Measurements from ENCODE around the gene NDUFS2. TPM values are rescaled to one million over a fixed set of nuclear protein-coding genes. Genes with fewer than 3 reads are reported as not detected.

NDUFS2 gene
- total and polyA plus RNA-seq, 10 of the 15 experiments (the other 5 are each of a cell fraction or from before 2014, with no cell fraction given) = 66.5 to 215 (median 148) TPM

DNA sequence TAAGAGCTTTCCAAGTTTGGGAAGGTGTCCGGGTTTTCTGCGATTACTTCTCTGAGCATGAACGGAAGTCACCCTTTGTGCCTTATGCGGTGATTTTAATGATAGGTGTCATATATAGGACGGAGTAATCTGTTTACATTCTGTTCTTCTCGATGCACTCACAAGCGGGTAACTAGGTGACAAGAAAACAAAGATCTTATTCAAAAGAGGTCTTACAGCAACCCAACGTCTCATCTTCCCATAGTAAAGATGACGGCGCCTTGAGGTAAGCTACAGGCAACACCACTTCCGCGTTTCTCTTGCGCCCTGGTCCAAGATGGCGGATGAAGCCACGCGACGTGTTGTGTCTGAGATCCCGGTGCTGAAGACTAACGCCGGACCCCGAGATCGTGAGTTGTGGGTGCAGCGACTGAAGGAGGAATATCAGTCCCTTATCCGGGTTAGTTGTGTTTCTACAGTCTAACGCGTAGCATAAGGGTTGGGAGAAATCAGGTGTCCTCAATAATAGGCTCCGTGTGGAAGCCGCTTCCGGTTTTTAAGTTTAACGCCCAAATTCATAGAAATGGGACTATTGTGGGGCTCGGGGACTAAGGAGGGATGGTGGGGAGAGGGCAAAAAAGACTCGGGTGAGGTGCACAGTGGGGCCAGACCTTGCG lies 48.4 kb upstream of the NDUFS2 start, which contains the start of gene UFC1 (continued):
- TF ChIP-seq POLR2AphosphoS5 (IDR thresholded peaks at IDR 0.05; ENCODE audit: low read length) (peak; percentile 98), YBX1 (IDR thresholded peaks at IDR 0.05) (no peak), ZNF384 (IDR thresholded peaks at IDR 0.05; ENCODE audit: borderline replicate concordance, low read depth, low read length) (no peak), SREBF1 (IDR thresholded peaks at IDR 0.05; ENCODE audit: low read length) (no peak), YY1 (IDR thresholded peaks at IDR 0.05; ENCODE audit: low read depth, low read length) (peak; percentile 100), POLR2A (IDR thresholded peaks at IDR 0.05; ENCODE audit: low read depth, low read length) (peak; percentile 97), PML (IDR thresholded peaks at IDR 0.05; ENCODE audit: low read length) (peak; percentile 95), NRF1 (conservative IDR thresholded peaks at IDR 0.05; ENCODE audit: low read depth, low read length) (no peak), SIN3A (IDR thresholded peaks at IDR 0.05; ENCODE audit: low read depth, low read length) (peak; percentile 87), RB1 (IDR thresholded peaks at IDR 0.05; ENCODE audit: borderline replicate concordance) (peak; percentile 79; the same call in 1 of the 2 replicates), ZNF274 (IDR thresholded peaks at IDR 0.05; ENCODE audit: insufficient read depth, insufficient read length) (no peak)
- TF ChIP-seq, protein P1, sequence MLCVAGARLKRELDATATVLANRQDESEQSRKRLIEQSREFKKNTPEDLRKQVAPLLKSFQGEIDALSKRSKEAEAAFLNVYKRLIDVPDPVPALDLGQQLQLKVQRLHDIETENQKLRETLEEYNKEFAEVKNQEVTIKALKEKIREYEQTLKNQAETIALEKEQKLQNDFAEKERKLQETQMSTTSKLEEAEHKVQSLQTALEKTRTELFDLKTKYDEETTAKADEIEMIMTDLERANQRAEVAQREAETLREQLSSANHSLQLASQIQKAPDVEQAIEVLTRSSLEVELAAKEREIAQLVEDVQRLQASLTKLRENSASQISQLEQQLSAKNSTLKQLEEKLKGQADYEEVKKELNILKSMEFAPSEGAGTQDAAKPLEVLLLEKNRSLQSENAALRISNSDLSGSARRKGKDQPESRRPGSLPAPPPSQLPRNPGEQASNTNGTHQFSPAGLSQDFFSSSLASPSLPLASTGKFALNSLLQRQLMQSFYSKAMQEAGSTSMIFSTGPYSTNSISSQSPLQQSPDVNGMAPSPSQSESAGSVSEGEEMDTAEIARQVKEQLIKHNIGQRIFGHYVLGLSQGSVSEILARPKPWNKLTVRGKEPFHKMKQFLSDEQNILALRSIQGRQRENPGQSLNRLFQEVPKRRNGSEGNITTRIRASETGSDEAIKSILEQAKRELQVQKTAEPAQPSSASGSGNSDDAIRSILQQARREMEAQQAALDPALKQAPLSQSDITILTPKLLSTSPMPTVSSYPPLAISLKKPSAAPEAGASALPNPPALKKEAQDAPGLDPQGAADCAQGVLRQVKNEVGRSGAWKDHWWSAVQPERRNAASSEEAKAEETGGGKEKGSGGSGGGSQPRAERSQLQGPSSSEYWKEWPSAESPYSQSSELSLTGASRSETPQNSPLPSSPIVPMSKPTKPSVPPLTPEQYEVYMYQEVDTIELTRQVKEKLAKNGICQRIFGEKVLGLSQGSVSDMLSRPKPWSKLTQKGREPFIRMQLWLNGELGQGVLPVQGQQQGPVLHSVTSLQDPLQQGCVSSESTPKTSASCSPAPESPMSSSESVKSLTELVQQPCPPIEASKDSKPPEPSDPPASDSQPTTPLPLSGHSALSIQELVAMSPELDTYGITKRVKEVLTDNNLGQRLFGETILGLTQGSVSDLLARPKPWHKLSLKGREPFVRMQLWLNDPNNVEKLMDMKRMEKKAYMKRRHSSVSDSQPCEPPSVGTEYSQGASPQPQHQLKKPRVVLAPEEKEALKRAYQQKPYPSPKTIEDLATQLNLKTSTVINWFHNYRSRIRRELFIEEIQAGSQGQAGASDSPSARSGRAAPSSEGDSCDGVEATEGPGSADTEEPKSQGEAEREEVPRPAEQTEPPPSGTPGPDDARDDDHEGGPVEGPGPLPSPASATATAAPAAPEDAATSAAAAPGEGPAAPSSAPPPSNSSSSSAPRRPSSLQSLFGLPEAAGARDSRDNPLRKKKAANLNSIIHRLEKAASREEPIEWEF (IDR thresholded peaks at IDR 0.05; ENCODE audit: insufficient replicate concordance, low read depth, low read length) = no peak
- TF ChIP-seq, protein P2, sequence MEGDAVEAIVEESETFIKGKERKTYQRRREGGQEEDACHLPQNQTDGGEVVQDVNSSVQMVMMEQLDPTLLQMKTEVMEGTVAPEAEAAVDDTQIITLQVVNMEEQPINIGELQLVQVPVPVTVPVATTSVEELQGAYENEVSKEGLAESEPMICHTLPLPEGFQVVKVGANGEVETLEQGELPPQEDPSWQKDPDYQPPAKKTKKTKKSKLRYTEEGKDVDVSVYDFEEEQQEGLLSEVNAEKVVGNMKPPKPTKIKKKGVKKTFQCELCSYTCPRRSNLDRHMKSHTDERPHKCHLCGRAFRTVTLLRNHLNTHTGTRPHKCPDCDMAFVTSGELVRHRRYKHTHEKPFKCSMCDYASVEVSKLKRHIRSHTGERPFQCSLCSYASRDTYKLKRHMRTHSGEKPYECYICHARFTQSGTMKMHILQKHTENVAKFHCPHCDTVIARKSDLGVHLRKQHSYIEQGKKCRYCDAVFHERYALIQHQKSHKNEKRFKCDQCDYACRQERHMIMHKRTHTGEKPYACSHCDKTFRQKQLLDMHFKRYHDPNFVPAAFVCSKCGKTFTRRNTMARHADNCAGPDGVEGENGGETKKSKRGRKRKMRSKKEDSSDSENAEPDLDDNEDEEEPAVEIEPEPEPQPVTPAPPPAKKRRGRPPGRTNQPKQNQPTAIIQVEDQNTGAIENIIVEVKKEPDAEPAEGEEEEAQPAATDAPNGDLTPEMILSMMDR (IDR thresholded peaks at IDR 0.05 in 2 of 3, conservative IDR thresholded peaks at IDR 0.05 in 1 of 3; ENCODE audit: control insufficient read depth in 2 of 3, extremely low read depth in 1 of 3, insufficient read depth in 1 of 3, low read depth in 3 of 3, low read length in 3 of 3) = no peak
- TF ChIP-seq, protein P3, sequence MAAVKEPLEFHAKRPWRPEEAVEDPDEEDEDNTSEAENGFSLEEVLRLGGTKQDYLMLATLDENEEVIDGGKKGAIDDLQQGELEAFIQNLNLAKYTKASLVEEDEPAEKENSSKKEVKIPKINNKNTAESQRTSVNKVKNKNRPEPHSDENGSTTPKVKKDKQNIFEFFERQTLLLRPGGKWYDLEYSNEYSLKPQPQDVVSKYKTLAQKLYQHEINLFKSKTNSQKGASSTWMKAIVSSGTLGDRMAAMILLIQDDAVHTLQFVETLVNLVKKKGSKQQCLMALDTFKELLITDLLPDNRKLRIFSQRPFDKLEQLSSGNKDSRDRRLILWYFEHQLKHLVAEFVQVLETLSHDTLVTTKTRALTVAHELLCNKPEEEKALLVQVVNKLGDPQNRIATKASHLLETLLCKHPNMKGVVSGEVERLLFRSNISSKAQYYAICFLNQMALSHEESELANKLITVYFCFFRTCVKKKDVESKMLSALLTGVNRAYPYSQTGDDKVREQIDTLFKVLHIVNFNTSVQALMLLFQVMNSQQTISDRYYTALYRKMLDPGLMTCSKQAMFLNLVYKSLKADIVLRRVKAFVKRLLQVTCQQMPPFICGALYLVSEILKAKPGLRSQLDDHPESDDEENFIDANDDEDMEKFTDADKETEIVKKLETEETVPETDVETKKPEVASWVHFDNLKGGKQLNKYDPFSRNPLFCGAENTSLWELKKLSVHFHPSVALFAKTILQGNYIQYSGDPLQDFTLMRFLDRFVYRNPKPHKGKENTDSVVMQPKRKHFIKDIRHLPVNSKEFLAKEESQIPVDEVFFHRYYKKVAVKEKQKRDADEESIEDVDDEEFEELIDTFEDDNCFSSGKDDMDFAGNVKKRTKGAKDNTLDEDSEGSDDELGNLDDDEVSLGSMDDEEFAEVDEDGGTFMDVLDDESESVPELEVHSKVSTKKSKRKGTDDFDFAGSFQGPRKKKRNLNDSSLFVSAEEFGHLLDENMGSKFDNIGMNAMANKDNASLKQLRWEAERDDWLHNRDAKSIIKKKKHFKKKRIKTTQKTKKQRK (IDR thresholded peaks at IDR 0.05; ENCODE audit: low read depth, low read length) = no peak
- TF ChIP-seq, protein P4, sequence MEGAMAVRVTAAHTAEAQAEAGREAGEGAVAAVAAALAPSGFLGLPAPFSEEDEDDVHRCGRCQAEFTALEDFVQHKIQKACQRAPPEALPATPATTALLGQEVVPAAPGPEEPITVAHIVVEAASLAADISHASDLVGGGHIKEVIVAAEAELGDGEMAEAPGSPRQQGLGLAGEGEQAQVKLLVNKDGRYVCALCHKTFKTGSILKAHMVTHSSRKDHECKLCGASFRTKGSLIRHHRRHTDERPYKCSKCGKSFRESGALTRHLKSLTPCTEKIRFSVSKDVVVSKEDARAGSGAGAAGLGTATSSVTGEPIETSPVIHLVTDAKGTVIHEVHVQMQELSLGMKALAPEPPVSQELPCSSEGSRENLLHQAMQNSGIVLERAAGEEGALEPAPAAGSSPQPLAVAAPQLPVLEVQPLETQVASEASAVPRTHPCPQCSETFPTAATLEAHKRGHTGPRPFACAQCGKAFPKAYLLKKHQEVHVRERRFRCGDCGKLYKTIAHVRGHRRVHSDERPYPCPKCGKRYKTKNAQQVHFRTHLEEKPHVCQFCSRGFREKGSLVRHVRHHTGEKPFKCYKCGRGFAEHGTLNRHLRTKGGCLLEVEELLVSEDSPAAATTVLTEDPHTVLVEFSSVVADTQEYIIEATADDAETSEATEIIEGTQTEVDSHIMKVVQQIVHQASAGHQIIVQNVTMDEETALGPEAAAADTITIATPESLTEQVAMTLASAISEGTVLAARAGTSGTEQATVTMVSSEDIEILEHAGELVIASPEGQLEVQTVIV (IDR thresholded peaks at IDR 0.05; ENCODE audit: borderline replicate concordance, partially characterized antibody) = peak; percentile 87
- TF ChIP-seq, protein P5, sequence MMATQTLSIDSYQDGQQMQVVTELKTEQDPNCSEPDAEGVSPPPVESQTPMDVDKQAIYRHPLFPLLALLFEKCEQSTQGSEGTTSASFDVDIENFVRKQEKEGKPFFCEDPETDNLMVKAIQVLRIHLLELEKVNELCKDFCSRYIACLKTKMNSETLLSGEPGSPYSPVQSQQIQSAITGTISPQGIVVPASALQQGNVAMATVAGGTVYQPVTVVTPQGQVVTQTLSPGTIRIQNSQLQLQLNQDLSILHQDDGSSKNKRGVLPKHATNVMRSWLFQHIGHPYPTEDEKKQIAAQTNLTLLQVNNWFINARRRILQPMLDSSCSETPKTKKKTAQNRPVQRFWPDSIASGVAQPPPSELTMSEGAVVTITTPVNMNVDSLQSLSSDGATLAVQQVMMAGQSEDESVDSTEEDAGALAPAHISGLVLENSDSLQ (IDR thresholded peaks at IDR 0.05) = peak; percentile 43; the same call in 1 of the 2 replicates
